GM23338 (cell line): Measurements from ENCODE around the gene CD84. TPM values are rescaled to one million over a fixed set of nuclear protein-coding genes. Genes with fewer than 3 reads are reported as not detected.

Source experiments
- ATAC-seq: fragments of 200-7000 bp; cut with Tn5 transposase; 3 replicates; pipeline ENCODE4 v1.9.1; 2020
- DNase-seq: peaks from one replicate; pipeline ENCODE4 v3.0.0-alpha.2; 2015; ENCODE audit warnings: low spot score
- H2AFZ ChIP-seq: fragments of 200-600 bp; sonication (generic); 2 replicates; pipeline ENCODE4 v1.8.0; 2016; ENCODE audit warnings: antibody characterized with exemption, mild to moderate bottlenecking, moderate library complexity
- H3F3A ChIP-seq: fragments of 200-600 bp; sonication (generic); replicated peaks from 2 replicates; pipeline ENCODE4 v1.8.0; 2017; ENCODE audit warnings: antibody characterized with exemption, mixed run types, low read depth
- H3K27ac ChIP-seq: fragments of 200-600 bp; sonication (generic); 2 replicates; pipeline ENCODE4 v1.6.1; 2016; ENCODE audit warnings: low read depth
- H3K27me3 ChIP-seq: fragments of 200-600 bp; sonication (generic); 2 replicates; pipeline ENCODE4 v1.8.0; 2016; ENCODE audit warnings: mild to moderate bottlenecking, mixed run types, moderate library complexity; ENCODE audit not compliant: insufficient read depth
- H3K36me3 ChIP-seq: fragments of 200-600 bp; sonication (generic); 2 replicates; pipeline ENCODE4 v1.8.0; 2016; ENCODE audit warnings: mild to moderate bottlenecking; ENCODE audit not compliant: insufficient read depth
- H3K4me1 ChIP-seq: fragments of 200-600 bp; sonication (generic); 2 replicates; pipeline ENCODE4 v1.8.0; 2016; ENCODE audit warnings: mild to moderate bottlenecking, moderate library complexity; ENCODE audit not compliant: insufficient read depth
- H3K4me2 ChIP-seq: fragments of 200-600 bp; sonication (generic); 2 replicates; pipeline ENCODE4 v1.7.1; 2017; ENCODE audit warnings: mixed run types
- H3K4me3 ChIP-seq: fragments of 200-600 bp; sonication (generic); 2 replicates; pipeline ENCODE4 v1.6.1; 2016; ENCODE audit warnings: mixed run types
- H3K79me2 ChIP-seq: fragments of 200-600 bp; sonication (generic); replicated peaks from 2 replicates; pipeline ENCODE4 v1.8.0; 2017; ENCODE audit warnings: mild to moderate bottlenecking; ENCODE audit not compliant: insufficient read depth
- H3K9me2 ChIP-seq: fragments of 200-600 bp; sonication (generic); 2 replicates; pipeline ENCODE4 v1.8.0; 2017; ENCODE audit not compliant: insufficient read depth
- H4K20me1 ChIP-seq: fragments of 200-600 bp; sonication (generic); replicated peaks from 2 replicates; pipeline ENCODE4 v1.8.0; 2017; ENCODE audit warnings: mild to moderate bottlenecking; ENCODE audit not compliant: insufficient read depth
- H3K27ac Mint-ChIP-seq: 2 replicates; pipeline ENCODE4 v1.8.0; 2020; ENCODE audit warnings: inconsistent platforms, mild to moderate bottlenecking, moderate library complexity, mixed read lengths
- H3K27me3 Mint-ChIP-seq: 3 replicates; pipeline ENCODE4 v1.8.0; 2022; ENCODE audit warnings: low read depth, mild to moderate bottlenecking, moderate library complexity, mixed read lengths, inconsistent platforms; ENCODE audit not compliant: insufficient read depth, poor library complexity
- H3K36me3 Mint-ChIP-seq: 3 replicates; pipeline ENCODE4 v1.8.0; 2021; ENCODE audit warnings: low read depth, mild to moderate bottlenecking, inconsistent platforms, moderate library complexity, mixed read lengths
- H3K4me1 Mint-ChIP-seq: 3 replicates; pipeline ENCODE4 v1.8.0; 2020; ENCODE audit warnings: mild to moderate bottlenecking, inconsistent platforms, mixed read lengths
- H3K4me3 Mint-ChIP-seq: 3 replicates; pipeline ENCODE4 v1.8.0; 2021; ENCODE audit warnings: moderate library complexity, mild to moderate bottlenecking, inconsistent platforms, mixed read lengths
- H3K9me3 Mint-ChIP-seq: 3 replicates; pipeline ENCODE4 v1.8.0; 2020; ENCODE audit warnings: moderate library complexity, mild to moderate bottlenecking, inconsistent platforms, mixed read lengths
- EZH2 ChIP-seq: fragments of 200-600 bp; sonication (generic); IDR thresholded peaks from one replicate; pipeline ENCODE4 v1.8.0; 2017; ENCODE audit warnings: antibody characterized with exemption, mild to moderate bottlenecking, low read depth; ENCODE audit not compliant: unreplicated experiment
- EZH2phosphoT487 ChIP-seq: fragments of 200-600 bp; sonication (generic); IDR thresholded peaks from one replicate; pipeline ENCODE4 v1.8.1; 2018; ENCODE audit warnings: antibody characterized with exemption; ENCODE audit not compliant: unreplicated experiment
- JUNB ChIP-seq: IDR thresholded peaks from one replicate; pipeline ENCODE4 v1.6.1; 2016; ENCODE audit warnings: antibody characterized with exemption; ENCODE audit not compliant: unreplicated experiment
- POLR2AphosphoS5 ChIP-seq: IDR thresholded peaks from 2 replicates; pipeline ENCODE4 v1.6.1; 2016; ENCODE audit warnings: antibody characterized with exemption, low read depth
- STAT1 ChIP-seq: IDR thresholded peaks from one replicate; pipeline ENCODE4 v1.6.1; 2016; ENCODE audit warnings: antibody characterized with exemption; ENCODE audit not compliant: unreplicated experiment
- ZNF114 ChIP-seq: fragments of 250-450 bp; sonication (Bioruptor Pico); IDR thresholded peaks from 2 replicates; pipeline ENCODE4 v1.5.0; 2020; ENCODE audit warnings: mild to moderate bottlenecking, moderate library complexity
- polyA plus RNA-seq: library from polyadenylated mRNA; unstranded; fragments of >200 nt; fragmentation: Nextera tagmentation; extraction: Ambion mirVana; gene quantifications from 2 replicates; pipeline ENCODE4 v1.2.1, GENCODE V29; 2016
- total RNA-seq: library from RNA; depleted of rRNA; stranded (reverse); fragments of >200 nt; shearing (Covaris generic); gene quantifications from 2 replicates; pipeline ENCODE4 v1.2.3, GENCODE V29; 2014
- TF ChIP-seq, protein P1 (sequence below), 2 experiments: fragments of 200-600 bp in 1 of 2; sonication (generic) in 1 of 2; conservative IDR thresholded peaks; 2 replicates each; pipeline versions ENCODE4 v1.5.1 to v1.6.1; 2016 to 2017; ENCODE audit warnings: antibody characterized with exemption in 2 of 2, low read depth in 2 of 2, mild to moderate bottlenecking in 2 of 2, moderate library complexity in 1 of 2
- TF ChIP-seq, protein P2 (sequence below): IDR thresholded peaks from one replicate; pipeline ENCODE4 v1.6.1; 2018; ENCODE audit warnings: antibody characterized with exemption; ENCODE audit not compliant: unreplicated experiment

The CD84 gene
- total and polyA plus RNA-seq, 2 experiments from 2014 or later: not detected

DNA sequence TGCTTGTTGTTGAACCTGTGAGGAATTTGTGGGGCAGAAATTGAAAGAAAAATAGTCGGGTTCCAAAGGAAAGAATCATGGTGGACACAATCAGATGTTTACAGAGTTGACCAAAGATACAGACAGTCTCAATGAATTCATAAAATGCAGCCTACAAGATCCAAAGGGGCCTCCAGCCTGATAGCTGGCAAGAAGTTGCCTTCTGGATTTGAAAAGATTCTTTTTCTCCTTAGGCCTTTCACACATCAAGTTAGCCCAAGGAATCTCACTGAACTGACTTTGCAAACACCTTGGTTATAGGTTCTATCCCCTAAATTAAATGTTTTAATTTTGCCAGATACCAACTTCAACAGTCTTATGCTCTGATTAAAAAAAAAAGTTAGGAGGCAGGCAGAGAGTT lies 46.0 kb upstream of the CD84 start:
- Histone ChIP-seq H3K4me3 (no peak overlapping the region), H3K4me1 (no peaks in the 10 kb centered on the region), H3K36me3 (no peaks in the 10 kb centered on the region), H4K20me1 (no peaks in the 10 kb centered on the region), H3K9me2 (peaks cover 22% of the 10 kb centered on the region), H3K27ac (no peak overlapping the region), H3F3A (no peaks in the 10 kb centered on the region), H3K79me2 (no peaks in the 10 kb centered on the region), H3K27me3 (no peaks in the 10 kb centered on the region), H2AFZ (no peak overlapping the region), H3K4me2 (no peak overlapping the region)
- H3K27me3 Mint-ChIP-seq: no peaks in the 10 kb centered on the region
- TF ChIP-seq STAT1 (no peak), JUNB (no peak)
- TF ChIP-seq, protein P1, sequence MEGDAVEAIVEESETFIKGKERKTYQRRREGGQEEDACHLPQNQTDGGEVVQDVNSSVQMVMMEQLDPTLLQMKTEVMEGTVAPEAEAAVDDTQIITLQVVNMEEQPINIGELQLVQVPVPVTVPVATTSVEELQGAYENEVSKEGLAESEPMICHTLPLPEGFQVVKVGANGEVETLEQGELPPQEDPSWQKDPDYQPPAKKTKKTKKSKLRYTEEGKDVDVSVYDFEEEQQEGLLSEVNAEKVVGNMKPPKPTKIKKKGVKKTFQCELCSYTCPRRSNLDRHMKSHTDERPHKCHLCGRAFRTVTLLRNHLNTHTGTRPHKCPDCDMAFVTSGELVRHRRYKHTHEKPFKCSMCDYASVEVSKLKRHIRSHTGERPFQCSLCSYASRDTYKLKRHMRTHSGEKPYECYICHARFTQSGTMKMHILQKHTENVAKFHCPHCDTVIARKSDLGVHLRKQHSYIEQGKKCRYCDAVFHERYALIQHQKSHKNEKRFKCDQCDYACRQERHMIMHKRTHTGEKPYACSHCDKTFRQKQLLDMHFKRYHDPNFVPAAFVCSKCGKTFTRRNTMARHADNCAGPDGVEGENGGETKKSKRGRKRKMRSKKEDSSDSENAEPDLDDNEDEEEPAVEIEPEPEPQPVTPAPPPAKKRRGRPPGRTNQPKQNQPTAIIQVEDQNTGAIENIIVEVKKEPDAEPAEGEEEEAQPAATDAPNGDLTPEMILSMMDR (conservative IDR thresholded peaks at IDR 0.05; ENCODE audit: low read depth in 2 of 2): no peak
- ATAC-seq: no peak
- H3K9me3 Mint-ChIP-seq: no peaks in the 10 kb centered on the region
- no peak overlapping the region for H3K27ac Mint-ChIP-seq
- H3K4me1 Mint-ChIP-seq: no peaks in the 10 kb centered on the region
- no peak for DNase-seq
- H3K36me3 Mint-ChIP-seq: no peaks in the 10 kb centered on the region
- H3K4me3 Mint-ChIP-seq: no peak overlapping the region

DNA sequence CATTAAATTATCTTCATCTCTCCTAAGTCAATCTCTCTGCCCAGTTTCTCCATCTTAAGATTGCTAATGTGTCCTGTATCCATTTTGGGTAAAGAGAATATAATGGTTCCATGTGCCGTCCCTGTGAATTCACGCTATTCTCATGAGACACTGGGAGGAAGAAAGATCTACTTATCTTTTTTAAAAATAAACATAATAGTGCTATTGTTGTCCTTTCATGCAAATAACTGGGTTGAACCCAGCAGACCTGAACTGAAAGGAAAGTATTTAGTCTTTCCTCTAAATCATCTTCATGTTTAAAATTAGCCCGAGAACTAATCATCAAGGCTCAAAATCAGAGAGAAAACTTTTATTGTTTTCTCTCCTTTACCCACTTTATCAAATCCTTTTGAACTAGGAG lies 45.2 kb upstream of the CD84 start:
- no peak overlapping the region for H3K4me2 ChIP-seq
- Mint-ChIP-seq H3K36me3 (no peaks in the 10 kb centered on the region), H3K27ac (no peak overlapping the region), H3K27me3 (no peaks in the 10 kb centered on the region), H3K4me1 (no peaks in the 10 kb centered on the region), H3K9me3 (no peaks in the 10 kb centered on the region), H3K4me3 (no peak overlapping the region)
- no peaks in the 10 kb centered on the region for H3K79me2 ChIP-seq
- H3K9me2 ChIP-seq: peaks cover 22% of the 10 kb centered on the region
- no peaks in the 10 kb centered on the region for H3K4me1 ChIP-seq
- no peak overlapping the region for H2AFZ ChIP-seq
- no peaks in the 10 kb centered on the region for H4K20me1 ChIP-seq
- no peaks in the 10 kb centered on the region for H3K36me3 ChIP-seq
- ATAC-seq (no peak), DNase-seq (no peak)
- no peak overlapping the region for H3K4me3 ChIP-seq
- no peaks in the 10 kb centered on the region for H3K27me3 ChIP-seq
- H3F3A ChIP-seq: no peaks in the 10 kb centered on the region
- H3K27ac ChIP-seq: no peak overlapping the region
- TF ChIP-seq, protein P1 (conservative IDR thresholded peaks at IDR 0.05; ENCODE audit: low read depth in 2 of 2): no peak
- TF ChIP-seq, protein P2, sequence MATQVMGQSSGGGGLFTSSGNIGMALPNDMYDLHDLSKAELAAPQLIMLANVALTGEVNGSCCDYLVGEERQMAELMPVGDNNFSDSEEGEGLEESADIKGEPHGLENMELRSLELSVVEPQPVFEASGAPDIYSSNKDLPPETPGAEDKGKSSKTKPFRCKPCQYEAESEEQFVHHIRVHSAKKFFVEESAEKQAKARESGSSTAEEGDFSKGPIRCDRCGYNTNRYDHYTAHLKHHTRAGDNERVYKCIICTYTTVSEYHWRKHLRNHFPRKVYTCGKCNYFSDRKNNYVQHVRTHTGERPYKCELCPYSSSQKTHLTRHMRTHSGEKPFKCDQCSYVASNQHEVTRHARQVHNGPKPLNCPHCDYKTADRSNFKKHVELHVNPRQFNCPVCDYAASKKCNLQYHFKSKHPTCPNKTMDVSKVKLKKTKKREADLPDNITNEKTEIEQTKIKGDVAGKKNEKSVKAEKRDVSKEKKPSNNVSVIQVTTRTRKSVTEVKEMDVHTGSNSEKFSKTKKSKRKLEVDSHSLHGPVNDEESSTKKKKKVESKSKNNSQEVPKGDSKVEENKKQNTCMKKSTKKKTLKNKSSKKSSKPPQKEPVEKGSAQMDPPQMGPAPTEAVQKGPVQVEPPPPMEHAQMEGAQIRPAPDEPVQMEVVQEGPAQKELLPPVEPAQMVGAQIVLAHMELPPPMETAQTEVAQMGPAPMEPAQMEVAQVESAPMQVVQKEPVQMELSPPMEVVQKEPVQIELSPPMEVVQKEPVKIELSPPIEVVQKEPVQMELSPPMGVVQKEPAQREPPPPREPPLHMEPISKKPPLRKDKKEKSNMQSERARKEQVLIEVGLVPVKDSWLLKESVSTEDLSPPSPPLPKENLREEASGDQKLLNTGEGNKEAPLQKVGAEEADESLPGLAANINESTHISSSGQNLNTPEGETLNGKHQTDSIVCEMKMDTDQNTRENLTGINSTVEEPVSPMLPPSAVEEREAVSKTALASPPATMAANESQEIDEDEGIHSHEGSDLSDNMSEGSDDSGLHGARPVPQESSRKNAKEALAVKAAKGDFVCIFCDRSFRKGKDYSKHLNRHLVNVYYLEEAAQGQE: no peak
- TF ChIP-seq EZH2phosphoT487 (no peak), STAT1 (no peak), POLR2AphosphoS5 (no peak), ZNF114 (CRISPR knock-in tag) (no peak), EZH2 (no peak)
